ENCODE data around the gene CRTC3. TPM values are rescaled to one million over a fixed set of nuclear protein-coding genes. Genes with fewer than 3 reads are reported as not detected.

CRTC3 gene
- total and polyA plus RNA-seq, 4 donors: 5.1 to 16.8 (median 7.6) TPM

- H3K4me3 ChIP-seq (ENCODE audit: low read depth in 1 of 3, low read length in 3 of 3): no peak overlapping the region
- no peaks in the 10 kb centered on the region for H3K4me1 ChIP-seq (ENCODE audit: control insufficient read depth in 4 of 4, insufficient read depth in 4 of 4, low read length in 3 of 4)
- no peak overlapping the region for H3K27ac ChIP-seq (ENCODE audit: low read depth in 1 of 2, low read length in 2 of 2)
- DNase-seq (ENCODE audit: low spot score): no peak
- no peaks in the 10 kb centered on the region for H3K36me3 ChIP-seq (ENCODE audit: control insufficient read depth in 4 of 4, insufficient read depth in 3 of 4, low read depth in 1 of 4, low read length in 3 of 4)
- WGBS: 83% methylated on average over 11 of the region's 11 CpGs
- peaks cover 0 to 2% (median 0%) of the 10 kb centered on the region in 4 donors for H3K9me3 ChIP-seq (ENCODE audit: control insufficient read depth in 4 of 4, low read length in 3 of 4)
- no peak for TF ChIP-seq YY1 (IDR thresholded peaks at IDR 0.05)
- TF ChIP-seq GABPA (IDR thresholded peaks at IDR 0.05 in 1 of 2, conservative IDR thresholded peaks at IDR 0.05 in 1 of 2): no peak
- no peak for TF ChIP-seq REST (IDR thresholded peaks at IDR 0.05)
- no peak for TF ChIP-seq FOXA2 (IDR thresholded peaks at IDR 0.05)
- no peak for TF ChIP-seq MAX (IDR thresholded peaks at IDR 0.05)
- no peak for TF ChIP-seq HNF4A (conservative IDR thresholded peaks at IDR 0.05)
- no peak for TF ChIP-seq TAF1 (conservative IDR thresholded peaks at IDR 0.05)
- TF ChIP-seq FOXA1 (IDR thresholded peaks at IDR 0.05): no peak
- TF ChIP-seq NR2F2 (IDR thresholded peaks at IDR 0.05): no peak
- TF ChIP-seq EGR1 (IDR thresholded peaks at IDR 0.05; ENCODE audit: low read depth in 2 of 2): no peak
- no peak for TF ChIP-seq SP1 (IDR thresholded peaks at IDR 0.05)
- no peak for TF ChIP-seq ZBTB33 (IDR thresholded peaks at IDR 0.05)
- TF ChIP-seq, protein P1, sequence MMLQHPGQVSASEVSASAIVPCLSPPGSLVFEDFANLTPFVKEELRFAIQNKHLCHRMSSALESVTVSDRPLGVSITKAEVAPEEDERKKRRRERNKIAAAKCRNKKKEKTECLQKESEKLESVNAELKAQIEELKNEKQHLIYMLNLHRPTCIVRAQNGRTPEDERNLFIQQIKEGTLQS (IDR thresholded peaks at IDR 0.05): no peak
- TF ChIP-seq RAD21 (IDR thresholded peaks at IDR 0.05): no peak
- TF ChIP-seq HNF4G (IDR thresholded peaks at IDR 0.05): no peak
- TF ChIP-seq RXRA (IDR thresholded peaks at IDR 0.05): no peak
- no peak for TF ChIP-seq JUND (IDR thresholded peaks at IDR 0.05)
- H3K9ac ChIP-seq (ENCODE audit: low read depth in 1 of 2, low read length in 2 of 2): no peak overlapping the region
- H3K27me3 ChIP-seq (ENCODE audit: control insufficient read depth in 4 of 4, insufficient read depth in 4 of 4, low read length in 3 of 4): no peaks in the 10 kb centered on the region
Measured at GRCh38 chr15:90685591-90686434, 156.1 kb downstream of the CRTC3 start.
